GM10248 (cell line): ENCODE measurements around the gene SENP7.
"Not testable (repeated sequence)": the region's sequence is repeated elsewhere in the genome, so short reads cannot be mapped to it uniquely, and the experiment has no call there.

Source experiments
- CTCF ChIA-PET: fragments of 300-600 bp; sonication (Branson Sonifier 250); formaldehyde crosslinking; extraction: SDS; loops from one replicate; lab custom pipeline; 2021; ENCODE audit warnings: antibody characterized with exemption; lab: Yijun Ruan, JAX
- POLR2A ChIA-PET: fragments of 350-650 bp; sonication (Branson Sonifier 250); formaldehyde crosslinking; extraction: SDS; loops from one replicate; lab custom pipeline; 2020; ENCODE audit warnings: antibody characterized with exemption; lab: Yijun Ruan, JAX
- DNase-seq: peaks from one replicate; pipeline ENCODE4 v3.0.0; 2012; ENCODE audit errors: extremely low spot score
- TF ChIP-seq, protein P1 (sequence below): IDR thresholded peaks from 2 replicates; pipeline ENCODE4 v1.5.1; 2012; ENCODE audit warnings: mild to moderate bottlenecking, low read depth; ENCODE audit errors: extremely low read depth, missing control alignments, control extremely low read depth

The SENP7 gene

DNA sequence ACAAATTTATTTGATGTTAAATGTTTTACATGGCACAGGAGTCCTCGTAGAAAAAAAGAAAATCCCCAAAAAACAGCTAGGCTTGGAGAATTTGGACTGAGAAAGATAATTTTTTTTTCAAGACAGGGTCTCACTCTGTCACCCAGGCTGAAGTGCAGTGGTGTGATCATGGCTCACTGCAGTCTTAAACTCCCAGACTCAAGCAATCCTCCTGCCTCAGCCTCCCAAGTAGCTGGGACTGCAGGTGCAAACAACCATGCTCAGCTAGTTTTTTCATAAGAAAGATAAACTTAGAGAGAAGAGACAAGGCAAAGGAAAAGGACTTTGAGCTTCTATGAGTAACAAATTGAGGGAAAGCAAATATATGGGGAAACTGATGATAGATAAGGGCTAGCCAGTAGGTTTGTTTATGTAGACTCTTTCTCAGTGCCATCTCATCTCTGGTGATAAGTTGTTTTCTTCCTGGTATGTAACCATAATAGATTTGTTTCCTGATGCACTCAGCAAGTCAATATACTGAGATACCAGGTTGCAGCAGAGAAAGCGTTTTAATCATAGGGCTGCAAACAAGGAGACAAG is 35.6 kb upstream of the SENP7 start:
- CTCF ChIA-PET, result interaction anchor here (1.2 kb wide), 1 partner anchor 25 kb away, joined by 3 read pairs; the partner anchor contains the start of gene PCNP
- POLR2A ChIA-PET, result no interaction called here
- DNase-seq, result no peak
- TF ChIP-seq, protein P1, sequence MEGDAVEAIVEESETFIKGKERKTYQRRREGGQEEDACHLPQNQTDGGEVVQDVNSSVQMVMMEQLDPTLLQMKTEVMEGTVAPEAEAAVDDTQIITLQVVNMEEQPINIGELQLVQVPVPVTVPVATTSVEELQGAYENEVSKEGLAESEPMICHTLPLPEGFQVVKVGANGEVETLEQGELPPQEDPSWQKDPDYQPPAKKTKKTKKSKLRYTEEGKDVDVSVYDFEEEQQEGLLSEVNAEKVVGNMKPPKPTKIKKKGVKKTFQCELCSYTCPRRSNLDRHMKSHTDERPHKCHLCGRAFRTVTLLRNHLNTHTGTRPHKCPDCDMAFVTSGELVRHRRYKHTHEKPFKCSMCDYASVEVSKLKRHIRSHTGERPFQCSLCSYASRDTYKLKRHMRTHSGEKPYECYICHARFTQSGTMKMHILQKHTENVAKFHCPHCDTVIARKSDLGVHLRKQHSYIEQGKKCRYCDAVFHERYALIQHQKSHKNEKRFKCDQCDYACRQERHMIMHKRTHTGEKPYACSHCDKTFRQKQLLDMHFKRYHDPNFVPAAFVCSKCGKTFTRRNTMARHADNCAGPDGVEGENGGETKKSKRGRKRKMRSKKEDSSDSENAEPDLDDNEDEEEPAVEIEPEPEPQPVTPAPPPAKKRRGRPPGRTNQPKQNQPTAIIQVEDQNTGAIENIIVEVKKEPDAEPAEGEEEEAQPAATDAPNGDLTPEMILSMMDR, result no peak

DNA sequence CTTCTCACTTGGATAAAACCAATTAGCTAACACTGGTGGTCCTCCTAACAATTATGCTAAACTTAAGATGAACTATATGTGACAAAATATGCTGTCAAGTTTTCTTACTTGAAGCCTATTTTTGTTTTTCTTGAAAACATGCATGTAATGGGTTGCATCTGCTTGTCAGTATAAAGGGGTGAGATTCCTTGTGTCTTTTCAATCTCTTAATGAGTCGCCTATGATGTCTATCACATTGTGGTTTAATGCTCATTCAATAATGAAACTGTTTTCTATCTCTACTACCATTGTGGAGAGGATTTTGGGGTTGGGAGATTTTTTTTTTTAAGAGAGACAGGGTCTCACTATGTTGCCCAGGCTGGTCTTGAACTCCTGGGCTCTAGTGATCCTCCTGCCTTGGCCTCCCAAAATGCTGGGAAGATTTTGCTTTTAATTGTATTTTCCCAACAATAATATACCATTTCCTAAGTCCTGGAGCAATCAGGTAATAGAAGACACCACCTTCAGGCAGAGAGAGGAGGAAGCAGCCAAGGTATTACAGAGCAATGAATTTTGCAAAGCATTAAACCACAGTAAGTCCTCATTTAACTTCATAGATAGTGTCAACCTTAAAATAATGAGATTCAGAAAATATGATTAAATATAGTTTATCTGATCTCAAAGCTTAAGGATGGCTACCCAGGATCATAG is 31.3 kb upstream of the SENP7 start:
- no peak for DNase-seq
- TF ChIP-seq, protein P1, result no peak
- CTCF ChIA-PET, result interaction anchor here (1.1 to 1.3 kb wide), 2 partner anchors 9 to 41 kb away, joined by 3 to 5 read pairs; no protein-coding TSS in a partner anchor
- POLR2A ChIA-PET, result no interaction called here

DNA sequence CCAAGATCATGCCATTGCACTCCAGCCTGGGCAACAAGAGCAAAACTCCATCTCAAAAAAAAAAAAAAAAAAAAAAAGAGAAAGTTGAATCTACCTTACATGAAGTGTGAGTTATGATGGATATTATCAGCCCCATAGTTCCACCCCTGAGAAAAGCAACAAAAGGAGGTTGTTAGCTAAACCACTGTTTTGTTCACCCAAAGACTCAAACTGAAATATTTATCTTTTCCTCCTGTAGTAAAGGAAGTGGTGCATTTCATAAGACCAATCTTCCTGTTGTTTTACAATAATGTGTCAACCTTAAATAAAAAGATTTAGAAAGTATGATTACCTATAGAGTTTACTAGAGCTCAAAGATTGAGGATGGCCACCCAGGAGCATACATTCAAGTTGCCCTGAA is 29.9 kb upstream of the SENP7 start:
- ChIA-PET CTCF (interaction anchor here (0.9 kb wide), 1 partner anchor 9 kb away, joined by 3 read pairs; no protein-coding TSS in a partner anchor), POLR2A (no interaction called here)
- no peak for DNase-seq
- TF ChIP-seq, protein P1, result no peak

DNA sequence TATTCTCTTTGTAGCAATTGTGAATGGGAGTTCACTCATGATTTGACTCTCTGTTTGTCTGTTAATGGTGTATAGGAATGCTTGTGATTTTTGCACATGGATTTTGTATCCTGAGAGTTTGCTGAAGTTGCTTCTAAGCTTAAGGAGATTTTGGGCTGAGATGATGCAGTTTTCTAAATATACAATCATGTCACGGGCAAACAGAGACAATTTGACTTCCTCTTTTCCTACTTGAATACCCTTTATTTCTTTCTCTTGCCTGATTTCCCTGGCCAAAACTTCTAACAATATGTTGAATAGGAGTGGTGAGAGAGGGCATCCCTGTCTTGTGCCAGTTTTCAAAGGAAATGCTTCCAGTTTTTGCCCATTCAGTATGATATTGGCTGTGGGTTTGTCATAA is 23.9 kb upstream of the SENP7 start:
- CTCF ChIA-PET, result interaction anchor here (1.8 kb wide), 1 partner anchor 17 kb away, joined by 4 read pairs; no protein-coding TSS in a partner anchor
- DNase-seq, POLR2A ChIA-PET: not testable (repeated sequence)

DNA sequence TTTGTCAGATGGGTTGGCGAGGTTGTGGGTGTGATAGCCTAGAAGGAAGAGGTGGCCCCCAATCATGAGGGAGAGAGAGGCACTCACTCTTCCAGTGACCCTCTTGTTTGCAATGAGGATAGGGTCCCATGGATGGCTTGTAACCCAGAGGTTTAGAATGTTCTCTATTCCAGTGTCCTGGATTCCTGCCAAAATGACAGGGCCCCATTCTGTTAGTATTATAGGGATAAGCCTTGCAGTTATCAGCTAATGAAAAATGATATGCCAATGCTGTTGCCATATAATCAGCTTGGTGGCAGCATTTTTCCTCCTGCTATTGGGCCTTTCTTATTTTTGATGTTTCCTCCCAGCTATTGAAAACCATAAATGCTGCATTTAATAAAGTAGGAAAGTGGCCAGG is 23.3 kb upstream of the SENP7 start:
- ChIA-PET CTCF (interaction anchor here (1.4 to 1.8 kb wide), 2 partner anchors 9 to 18 kb away, joined by 4 to 5 read pairs; no protein-coding TSS in a partner anchor), POLR2A (no interaction called here)
- DNase-seq, result no peak
- TF ChIP-seq, protein P1, result no peak

DNA sequence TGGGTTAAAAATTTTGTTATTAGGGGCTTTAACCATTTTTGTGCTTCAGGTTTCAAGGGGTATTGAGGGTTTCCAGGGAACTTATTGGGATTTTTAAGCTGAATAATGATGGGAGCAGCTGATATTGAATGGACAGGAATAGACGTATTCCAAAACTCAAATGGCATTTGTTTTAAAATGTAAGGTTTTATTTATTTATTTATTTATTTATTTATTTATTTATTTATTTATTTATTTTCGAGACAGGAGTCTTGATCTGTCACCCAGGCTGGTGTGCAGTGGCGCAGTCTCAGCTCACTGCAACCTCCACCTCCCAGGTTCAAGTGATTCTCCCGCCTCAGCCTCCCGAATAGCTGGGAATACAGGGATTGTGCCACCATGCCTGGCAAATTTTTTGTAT is 22.2 kb upstream of the SENP7 start:
- TF ChIP-seq, protein P1, result no peak
- CTCF ChIA-PET, result interaction anchor here (1.4 to 1.9 kb wide), 3 partner anchors 10 to 19 kb away, joined by 4 to 5 read pairs (median 5); no protein-coding TSS in a partner anchor
- POLR2A ChIA-PET, result no interaction called here
- no peak for DNase-seq

DNA sequence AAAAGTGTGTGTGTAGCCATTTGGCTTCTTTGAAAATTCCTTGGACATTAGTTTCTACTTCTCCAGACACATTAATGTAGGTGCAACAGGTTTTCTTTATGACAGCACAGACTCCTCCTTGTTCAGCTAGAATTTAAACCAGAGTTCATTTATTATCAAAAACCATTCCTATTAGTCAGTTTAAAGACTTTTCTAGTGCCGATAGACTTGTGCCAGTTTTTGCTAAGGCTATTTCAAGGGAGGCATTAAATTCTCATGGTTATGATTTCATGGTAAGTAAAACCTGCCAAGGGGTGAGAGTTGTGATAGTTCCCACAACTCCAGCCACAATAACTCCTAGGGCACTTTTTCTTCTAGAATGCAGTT is 20.6 kb upstream of the SENP7 start:
- TF ChIP-seq, protein P1, result no peak
- CTCF ChIA-PET, result interaction anchor here (1.3 to 1.9 kb wide), 2 partner anchors 12 to 15 kb away, joined by 5 read pairs; no protein-coding TSS in a partner anchor

More for the DNA sequence above, 20.6 kb upstream of the SENP7 start:
- POLR2A ChIA-PET, result no interaction called here
- no peak for DNase-seq
